HCT116 (cell line): ENCODE measurements around the gene GALNT17.

Experiments
- CTCF ChIP-seq, 3 experiments: fragments of 200-600 bp in 1 of 3; sonication (generic) in 1 of 3; IDR thresholded peaks in 2 of 3; conservative IDR thresholded peaks in 1 of 3; 2 replicates each; pipeline ENCODE4 v1.5.1; 2012 to 2017; ENCODE audit warnings: low read depth in 2 of 3, low read length in 2 of 3, antibody characterized with exemption in 1 of 3, borderline replicate concordance in 1 of 3, control low read depth in 1 of 3, mild to moderate bottlenecking in 1 of 3, mixed read lengths in 1 of 3, mixed run types in 1 of 3, moderate library complexity in 1 of 3; ENCODE audit not compliant: insufficient read depth in 1 of 3
- FOSL1 ChIP-seq: IDR thresholded peaks from 2 replicates; pipeline ENCODE4 v1.6.1; 2012; ENCODE audit warnings: low read depth
- SIN3A ChIP-seq: IDR thresholded peaks from 2 replicates; pipeline ENCODE4 v1.6.1; 2012; ENCODE audit warnings: low read depth

- TF ChIP-seq FOSL1 (no peak), CTCF (IDR thresholded peaks at IDR 0.05 in 2 of 3, conservative IDR thresholded peaks at IDR 0.05 in 1 of 3; ENCODE audit: borderline replicate concordance in 1 of 3, insufficient read depth in 1 of 3, low read depth in 2 of 3, low read length in 2 of 3) (no peak), SIN3A (no peak)
Measured at GRCh38 chr7:71716690-71717089, 584.7 kb downstream of the GALNT17 start.
